PC-9 (cell line): Measurements from ENCODE around the gene CYP1A1. TPM values are rescaled to one million over a fixed set of nuclear protein-coding genes. Genes with fewer than 3 reads are reported as not detected.
"Not testable (repeated sequence)": the region's sequence is repeated elsewhere in the genome, so short reads cannot be mapped to it uniquely, and the experiment has no call there.

ENCODE experiments used
- BruUV-seq: library from RNA; stranded (reverse); fragments of 400-500 nt; replicated peaks from 2 replicates; lab custom pipeline; 2021; lab: Mats Ljungman, UMichigan
- CTCF ChIA-PET: fragments of 300-600 bp; sonication (Branson Sonifier 250); formaldehyde crosslinking; loops from one replicate; lab custom pipeline; 2022; ENCODE audit warnings: antibody characterized with exemption; lab: Charles Lee
- POLR2A ChIA-PET: fragments of 300-600 bp; sonication (Branson Sonifier 250); formaldehyde crosslinking; loops from one replicate; lab custom pipeline; 2022; ENCODE audit warnings: antibody characterized with exemption; ENCODE audit not compliant: unreplicated experiment; lab: Charles Lee
- DNase-seq, 2 experiments: peaks; one replicate each; pipeline versions ENCODE4 v3.0.0 to v3.0.0-alpha.2; 2015 to 2022; ENCODE audit warnings: mixed read lengths in 1 of 2
- H2AFZ ChIP-seq: fragments of 200-600 bp; sonication (generic); 2 replicates; pipeline ENCODE4 v1.8.1; 2017; ENCODE audit warnings: antibody characterized with exemption
- H3F3A ChIP-seq: fragments of 200-600 bp; sonication (generic); 2 replicates; pipeline ENCODE4 v1.8.1; 2017; ENCODE audit warnings: antibody characterized with exemption, mild to moderate bottlenecking, low read depth; ENCODE audit not compliant: insufficient read depth
- H3K27ac ChIP-seq: fragments of 200-600 bp; sonication (generic); 2 replicates; pipeline ENCODE4 v1.6.1; 2016; ENCODE audit warnings: mixed run types
- H3K27me3 ChIP-seq: fragments of 200-600 bp; sonication (generic); 2 replicates; pipeline ENCODE4 v1.6.1; 2016; ENCODE audit warnings: low read depth, mixed run types; ENCODE audit not compliant: insufficient read depth
- H3K36me3 ChIP-seq: fragments of 200-600 bp; sonication (generic); 2 replicates; pipeline ENCODE4 v1.6.1; 2016; ENCODE audit warnings: low read depth, mixed run types
- H3K4me1 ChIP-seq: fragments of 200-600 bp; sonication (generic); replicated peaks from 2 replicates; pipeline ENCODE4 v1.6.1; 2016; ENCODE audit warnings: mixed run types; ENCODE audit not compliant: insufficient read depth
- H3K4me2 ChIP-seq: fragments of 200-600 bp; sonication (generic); 2 replicates; pipeline ENCODE4 v1.6.1; 2017; ENCODE audit warnings: mixed run types
- H3K4me3 ChIP-seq: fragments of 200-600 bp; sonication (generic); 2 replicates; pipeline ENCODE4 v1.6.1; 2016; ENCODE audit warnings: mixed run types
- H3K79me2 ChIP-seq: fragments of 200-600 bp; sonication (generic); 2 replicates; pipeline ENCODE4 v1.6.1; 2017; ENCODE audit warnings: low read depth, mixed run types
- H3K9me2 ChIP-seq: fragments of 200-600 bp; sonication (generic); 2 replicates; pipeline ENCODE4 v1.8.1; 2017; ENCODE audit warnings: mild to moderate bottlenecking; ENCODE audit not compliant: insufficient read depth
- H3K9me3 ChIP-seq: fragments of 200-600 bp; sonication (generic); 2 replicates; pipeline ENCODE4 v1.8.1; 2016; ENCODE audit warnings: low read depth; ENCODE audit not compliant: insufficient read depth
- H4K20me1 ChIP-seq: fragments of 200-600 bp; sonication (generic); 2 replicates; pipeline ENCODE4 v1.8.1; 2017; ENCODE audit not compliant: insufficient read depth
- EZH2 ChIP-seq: fragments of 200-600 bp; sonication (generic); IDR thresholded peaks from 2 replicates; pipeline ENCODE4 v1.8.0; 2017; ENCODE audit warnings: antibody characterized with exemption, low read depth
- intact Hi-C: fragments of 100-400 bp; cut with micrococcal nuclease; formaldehyde crosslinking; loops from one replicate; pipeline ENCODE4 v1.10.0; 2022; ENCODE audit not compliant: unreplicated experiment
- total RNA-seq: library from RNA; stranded (reverse); gene quantifications from 2 replicates; pipeline ENCODE4 v1.2.3, GENCODE V29; 2021
- TF ChIP-seq, protein P1 (sequence below): fragments of 200-600 bp; sonication (generic); conservative IDR thresholded peaks from 2 replicates; pipeline ENCODE4 v1.6.1; 2017; ENCODE audit warnings: mixed run types, antibody characterized with exemption, mild to moderate bottlenecking, moderate library complexity

CYP1A1 gene
- total RNA-seq, 1 experiment from 2014 or later = 0.39 TPM

GRCh38 chr15:74733269-74733668 is 7.9 kb upstream of the CYP1A1 start:
- intact Hi-C loops = no loop called here
- TF ChIP-seq, protein P1, sequence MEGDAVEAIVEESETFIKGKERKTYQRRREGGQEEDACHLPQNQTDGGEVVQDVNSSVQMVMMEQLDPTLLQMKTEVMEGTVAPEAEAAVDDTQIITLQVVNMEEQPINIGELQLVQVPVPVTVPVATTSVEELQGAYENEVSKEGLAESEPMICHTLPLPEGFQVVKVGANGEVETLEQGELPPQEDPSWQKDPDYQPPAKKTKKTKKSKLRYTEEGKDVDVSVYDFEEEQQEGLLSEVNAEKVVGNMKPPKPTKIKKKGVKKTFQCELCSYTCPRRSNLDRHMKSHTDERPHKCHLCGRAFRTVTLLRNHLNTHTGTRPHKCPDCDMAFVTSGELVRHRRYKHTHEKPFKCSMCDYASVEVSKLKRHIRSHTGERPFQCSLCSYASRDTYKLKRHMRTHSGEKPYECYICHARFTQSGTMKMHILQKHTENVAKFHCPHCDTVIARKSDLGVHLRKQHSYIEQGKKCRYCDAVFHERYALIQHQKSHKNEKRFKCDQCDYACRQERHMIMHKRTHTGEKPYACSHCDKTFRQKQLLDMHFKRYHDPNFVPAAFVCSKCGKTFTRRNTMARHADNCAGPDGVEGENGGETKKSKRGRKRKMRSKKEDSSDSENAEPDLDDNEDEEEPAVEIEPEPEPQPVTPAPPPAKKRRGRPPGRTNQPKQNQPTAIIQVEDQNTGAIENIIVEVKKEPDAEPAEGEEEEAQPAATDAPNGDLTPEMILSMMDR = no peak
- no peak for TF ChIP-seq EZH2
- ChIA-PET CTCF (no interaction called here), POLR2A (no interaction called here)
- no peaks in the 10 kb centered on the region for H4K20me1 ChIP-seq
- no peak overlapping the region for H2AFZ ChIP-seq
- H3K27ac ChIP-seq = no peak overlapping the region
- no peaks in the 10 kb centered on the region for H3F3A ChIP-seq
- no peak overlapping the region for H3K4me2 ChIP-seq
- peaks cover 16% of the 10 kb centered on the region for H3K27me3 ChIP-seq
- no peak for DNase-seq
- no peaks in the 10 kb centered on the region for H3K9me2 ChIP-seq
- H3K36me3 ChIP-seq = no peaks in the 10 kb centered on the region
- no peaks in the 10 kb centered on the region for H3K4me1 ChIP-seq
- BruUV-seq = no TSS peak
- H3K9me3 ChIP-seq = no peaks in the 10 kb centered on the region
- no peaks in the 10 kb centered on the region for H3K79me2 ChIP-seq
- no peak overlapping the region for H3K4me3 ChIP-seq

- Histone ChIP-seq H3K27ac (no peak overlapping the region), H3K4me3 (no peak overlapping the region), H3K79me2 (no peaks in the 10 kb centered on the region)
These were observed 7.5 kb upstream of the CYP1A1 start for GRCh38 chr15:74732846-74733245.

DNA sequence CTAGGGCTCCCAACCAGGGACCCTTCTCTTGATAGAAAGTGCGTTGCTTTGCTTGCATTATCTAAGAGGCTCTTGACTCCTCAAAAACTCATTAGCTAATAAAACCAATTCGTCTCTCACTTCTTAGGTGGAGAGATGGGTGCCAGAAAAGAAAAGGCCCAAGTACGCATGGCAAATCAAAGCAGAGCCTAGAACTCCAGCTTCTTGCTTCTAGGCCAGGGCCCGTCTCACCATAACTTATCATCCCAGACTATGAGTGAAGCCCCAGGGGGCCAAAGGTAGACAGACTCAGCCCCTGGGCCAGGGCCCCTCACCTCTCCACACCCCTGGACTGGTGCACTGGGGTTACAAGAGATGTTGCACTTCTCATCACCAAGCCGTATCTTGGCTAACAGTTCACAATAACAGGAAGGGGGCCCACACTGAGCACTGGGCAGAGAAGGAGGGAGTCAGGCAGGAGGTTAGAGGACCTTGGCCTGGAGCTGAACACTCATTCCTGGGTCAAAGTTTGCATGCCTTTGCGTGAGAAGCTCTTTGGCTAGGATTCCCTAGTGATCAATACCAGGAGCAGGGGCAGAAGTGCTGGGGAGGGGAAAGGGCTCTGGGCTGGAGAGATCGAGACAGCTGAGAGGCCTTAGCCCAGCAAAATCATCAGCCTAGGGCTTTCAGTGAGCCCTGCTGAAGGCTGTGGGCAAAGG is 5.4 kb upstream of the CYP1A1 start:
- no peak for DNase-seq
- H3K9me3 ChIP-seq = no peaks in the 10 kb centered on the region
- ChIA-PET CTCF (interaction anchor here (0.6 kb wide), 1 partner anchor 122 kb away, joined by 3 read pairs; no protein-coding TSS in a partner anchor), POLR2A (no interaction called here)
- no TSS peak for BruUV-seq
- H3K79me2 ChIP-seq = no peaks in the 10 kb centered on the region
- no peaks in the 10 kb centered on the region for H3K4me1 ChIP-seq
- TF ChIP-seq EZH2 = no peak
- TF ChIP-seq, protein P1 = no peak
- no peak overlapping the region for H2AFZ ChIP-seq
- no peaks in the 10 kb centered on the region for H4K20me1 ChIP-seq
- no peak overlapping the region for H3K27ac ChIP-seq
- no peaks in the 10 kb centered on the region; the same call in 1 of the 2 replicates for H3F3A ChIP-seq
- intact Hi-C loops = no loop called here
- H3K4me2 ChIP-seq = no peak overlapping the region
- H3K27me3 ChIP-seq = peaks cover 13% of the 10 kb centered on the region
- no peak overlapping the region for H3K4me3 ChIP-seq
- no peaks in the 10 kb centered on the region for H3K9me2 ChIP-seq
- H3K36me3 ChIP-seq = no peaks in the 10 kb centered on the region

More at GRCh38 chr15:74732846-74733245, 7.5 kb upstream of the CYP1A1 start:
- no TSS peak for BruUV-seq
- H3K27me3 ChIP-seq = peaks cover 13% of the 10 kb centered on the region
- ChIA-PET POLR2A (interaction anchor here (0.7 kb wide), 1 partner anchor 393 kb away, joined by 9 read pairs; no protein-coding TSS in a partner anchor), CTCF (no interaction called here)
- DNase-seq = no peak
- H3K4me1 ChIP-seq = no peaks in the 10 kb centered on the region
- H3K9me2 ChIP-seq = no peaks in the 10 kb centered on the region
- no peaks in the 10 kb centered on the region for H3K9me3 ChIP-seq
- intact Hi-C loops = no loop called here
- H3K4me2 ChIP-seq = no peak overlapping the region
- no peaks in the 10 kb centered on the region for H3K36me3 ChIP-seq
- H3F3A ChIP-seq = no peaks in the 10 kb centered on the region
- TF ChIP-seq, protein P1 = no peak
- TF ChIP-seq EZH2 = no peak
- no peaks in the 10 kb centered on the region for H4K20me1 ChIP-seq
- no peak overlapping the region for H2AFZ ChIP-seq

DNA sequence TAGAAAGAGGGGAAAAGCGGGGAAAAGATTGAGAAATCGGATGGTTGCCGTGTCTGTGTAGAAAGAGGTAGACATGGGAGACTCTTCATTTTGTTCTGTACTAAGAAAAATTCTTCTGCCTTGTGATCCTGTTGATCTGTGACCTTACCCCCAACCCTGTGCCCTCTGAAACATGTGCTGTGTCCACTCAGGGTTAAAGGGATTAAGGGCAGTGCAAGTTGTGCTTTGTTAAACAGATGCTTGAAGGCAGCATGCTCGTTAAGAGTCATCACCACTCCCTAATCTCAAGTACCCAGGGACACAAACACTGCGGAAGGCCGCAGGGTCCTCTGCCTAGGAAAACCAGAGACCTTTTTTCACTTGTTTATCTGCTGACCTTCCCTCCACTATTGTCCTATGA is 4.0 kb upstream of the CYP1A1 start:
- H3K27ac ChIP-seq, H3K36me3 ChIP-seq, H3K9me2 ChIP-seq, H2AFZ ChIP-seq, H3F3A ChIP-seq, H3K27me3 ChIP-seq, H3K4me3 ChIP-seq, CTCF ChIA-PET, H3K4me1 ChIP-seq, H3K4me2 ChIP-seq, intact Hi-C loops, H3K79me2 ChIP-seq, H3K9me3 ChIP-seq, BruUV-seq, H4K20me1 ChIP-seq, DNase-seq: not testable (repeated sequence)
- POLR2A ChIA-PET = interaction anchor here (0.6 kb wide), 1 partner anchor 227 kb away, joined by 4 read pairs; the partner anchor contains the start of gene RPP25

DNA sequence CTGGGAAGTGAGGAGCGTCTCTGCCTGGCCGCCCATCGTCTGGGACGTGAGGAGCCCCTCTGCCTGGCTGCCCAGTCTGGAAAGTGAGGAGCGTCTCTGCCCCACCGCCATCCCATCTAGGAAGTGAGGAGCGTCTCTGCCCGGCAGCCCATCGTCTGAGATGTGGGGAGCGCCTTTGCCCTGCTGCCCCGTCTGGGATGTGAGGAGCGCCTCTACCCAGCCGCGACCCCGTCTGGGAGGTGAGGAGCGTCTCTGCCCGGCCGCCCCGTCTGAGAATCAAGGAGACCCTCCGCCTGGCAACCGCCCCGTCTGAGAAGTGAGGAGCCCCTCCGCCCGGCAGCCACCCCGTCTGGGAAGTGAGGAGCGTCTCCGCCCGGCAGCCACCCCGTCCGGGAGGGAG is 3.4 kb upstream of the CYP1A1 start:
- H2AFZ ChIP-seq, H3K4me1 ChIP-seq, BruUV-seq, H3K79me2 ChIP-seq, H3K27ac ChIP-seq, H3K4me2 ChIP-seq, CTCF ChIA-PET, H4K20me1 ChIP-seq, H3F3A ChIP-seq, H3K9me3 ChIP-seq, H3K27me3 ChIP-seq, H3K4me3 ChIP-seq, H3K9me2 ChIP-seq, intact Hi-C loops, H3K36me3 ChIP-seq, POLR2A ChIA-PET, DNase-seq: not testable (repeated sequence)
